ENCODE data around the gene FRMD4B.

FRMD4B gene

DNA sequence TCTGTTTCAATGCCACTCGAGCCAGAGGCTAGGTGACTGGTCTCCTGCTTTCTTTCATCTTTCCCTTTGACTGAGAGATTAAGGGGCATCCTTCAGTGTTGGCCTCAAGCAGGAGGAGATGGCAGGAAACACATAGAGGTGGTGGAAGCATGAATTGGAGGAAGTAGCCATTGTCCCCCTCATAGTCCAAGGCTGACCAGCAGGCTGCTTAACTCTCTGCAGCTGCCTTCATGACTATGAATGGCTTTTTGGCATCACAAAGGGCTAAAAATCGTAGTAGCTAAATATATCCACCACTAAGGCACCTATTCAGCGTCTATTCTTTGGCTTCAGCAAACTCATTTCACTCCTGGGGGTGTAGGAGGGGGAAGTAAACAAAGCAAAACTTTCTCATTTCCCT, 7.0 kb upstream of the FRMD4B start:
- Histone ChIP-seq H3K79me2 (no peaks in the 10 kb centered on the region), H3K27ac (no peak overlapping the region), H3K9ac (no peak overlapping the region), H3K36me3 (ENCODE audit: control insufficient read depth, insufficient read depth, low read length) (no peaks in the 10 kb centered on the region), H3K27me3 (ENCODE audit: control insufficient read depth, insufficient read depth, low read length) (no peaks in the 10 kb centered on the region), H2AFZ (no peak overlapping the region), H3K4me3 (ENCODE audit: low read depth, low read length) (no peak overlapping the region), H3K4me1 (no peaks in the 10 kb centered on the region), H3K4me2 (ENCODE audit: low read length) (no peak overlapping the region), H3K9me3 (ENCODE audit: control insufficient read depth, low read length) (no peaks in the 10 kb centered on the region)
- TF ChIP-seq, protein P1, sequence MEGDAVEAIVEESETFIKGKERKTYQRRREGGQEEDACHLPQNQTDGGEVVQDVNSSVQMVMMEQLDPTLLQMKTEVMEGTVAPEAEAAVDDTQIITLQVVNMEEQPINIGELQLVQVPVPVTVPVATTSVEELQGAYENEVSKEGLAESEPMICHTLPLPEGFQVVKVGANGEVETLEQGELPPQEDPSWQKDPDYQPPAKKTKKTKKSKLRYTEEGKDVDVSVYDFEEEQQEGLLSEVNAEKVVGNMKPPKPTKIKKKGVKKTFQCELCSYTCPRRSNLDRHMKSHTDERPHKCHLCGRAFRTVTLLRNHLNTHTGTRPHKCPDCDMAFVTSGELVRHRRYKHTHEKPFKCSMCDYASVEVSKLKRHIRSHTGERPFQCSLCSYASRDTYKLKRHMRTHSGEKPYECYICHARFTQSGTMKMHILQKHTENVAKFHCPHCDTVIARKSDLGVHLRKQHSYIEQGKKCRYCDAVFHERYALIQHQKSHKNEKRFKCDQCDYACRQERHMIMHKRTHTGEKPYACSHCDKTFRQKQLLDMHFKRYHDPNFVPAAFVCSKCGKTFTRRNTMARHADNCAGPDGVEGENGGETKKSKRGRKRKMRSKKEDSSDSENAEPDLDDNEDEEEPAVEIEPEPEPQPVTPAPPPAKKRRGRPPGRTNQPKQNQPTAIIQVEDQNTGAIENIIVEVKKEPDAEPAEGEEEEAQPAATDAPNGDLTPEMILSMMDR (IDR thresholded peaks at IDR 0.05): no peak

GRCh38 chr3:69392415-69392814, 6.5 kb upstream of the FRMD4B start:
- no peak overlapping the region for H3K4me2 ChIP-seq (ENCODE audit: low read length)
- no peak overlapping the region for H3K27ac ChIP-seq
- TF ChIP-seq, protein P1 (IDR thresholded peaks at IDR 0.05): no peak
- H3K36me3 ChIP-seq (ENCODE audit: control insufficient read depth, insufficient read depth, low read length): no peaks in the 10 kb centered on the region
- H3K9ac ChIP-seq: no peak overlapping the region
- no peak overlapping the region for H2AFZ ChIP-seq
- H3K4me3 ChIP-seq (ENCODE audit: low read depth, low read length): no peak overlapping the region
- no peaks in the 10 kb centered on the region for H3K27me3 ChIP-seq (ENCODE audit: control insufficient read depth, insufficient read depth, low read length)
- no peaks in the 10 kb centered on the region for H3K4me1 ChIP-seq
- H3K9me3 ChIP-seq (ENCODE audit: control insufficient read depth, low read length): no peaks in the 10 kb centered on the region
- no peaks in the 10 kb centered on the region for H3K79me2 ChIP-seq

GRCh38 chr3:69391554-69391953, 5.7 kb upstream of the FRMD4B start:
- Histone ChIP-seq H3K4me1 (no peaks in the 10 kb centered on the region), H3K9me3 (ENCODE audit: control insufficient read depth, low read length) (no peaks in the 10 kb centered on the region), H3K27me3 (ENCODE audit: control insufficient read depth, insufficient read depth, low read length) (no peaks in the 10 kb centered on the region), H3K27ac (no peak overlapping the region), H2AFZ (no peak overlapping the region), H3K4me3 (ENCODE audit: low read depth, low read length) (no peak overlapping the region), H3K36me3 (ENCODE audit: control insufficient read depth, insufficient read depth, low read length) (no peaks in the 10 kb centered on the region), H3K4me2 (ENCODE audit: low read length) (no peak overlapping the region), H3K79me2 (no peaks in the 10 kb centered on the region), H3K9ac (no peak overlapping the region)
- TF ChIP-seq, protein P1 (IDR thresholded peaks at IDR 0.05): no peak

DNA sequence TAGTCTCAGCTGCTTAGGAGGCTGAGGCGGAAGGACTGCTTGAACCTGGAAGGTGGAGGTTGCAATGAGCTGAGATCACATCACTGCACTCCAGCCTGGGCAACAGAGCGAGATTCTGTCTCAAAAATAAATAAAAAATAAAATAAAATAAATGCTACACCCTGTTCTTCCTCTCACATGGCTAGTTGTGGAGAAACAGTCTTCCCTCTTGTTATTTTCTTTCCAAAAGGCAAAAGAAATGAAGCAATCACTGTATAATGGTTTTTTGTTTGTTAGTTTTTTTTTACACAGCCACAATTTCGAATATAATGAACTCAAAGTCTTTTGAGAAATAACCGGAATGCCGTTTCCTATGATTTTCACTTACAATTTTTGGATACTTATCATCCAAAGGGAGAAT, 4.9 kb upstream of the FRMD4B start:
- Histone ChIP-seq H2AFZ (no peak overlapping the region), H3K9ac (no peak overlapping the region), H3K36me3 (ENCODE audit: control insufficient read depth, insufficient read depth, low read length) (no peaks in the 10 kb centered on the region), H3K4me2 (ENCODE audit: low read length) (no peak overlapping the region), H3K9me3 (ENCODE audit: control insufficient read depth, low read length) (no peaks in the 10 kb centered on the region), H3K4me3 (ENCODE audit: low read depth, low read length) (no peak overlapping the region), H3K79me2 (no peaks in the 10 kb centered on the region), H3K27ac (no peak overlapping the region), H3K4me1 (no peaks in the 10 kb centered on the region), H3K27me3 (ENCODE audit: control insufficient read depth, insufficient read depth, low read length) (no peaks in the 10 kb centered on the region)
- TF ChIP-seq, protein P1 (IDR thresholded peaks at IDR 0.05): no peak

GRCh38 chr3:69389520-69390248, 3.8 kb upstream of the FRMD4B start:
- Histone ChIP-seq H3K9ac (no peak overlapping the region), H3K27ac (no peak overlapping the region), H3K4me1 (no peaks in the 10 kb centered on the region), H2AFZ (no peak overlapping the region), H3K4me2 (ENCODE audit: low read length) (no peak overlapping the region), H3K9me3 (ENCODE audit: control insufficient read depth, low read length) (no peaks in the 10 kb centered on the region), H3K79me2 (no peaks in the 10 kb centered on the region), H3K4me3 (ENCODE audit: low read depth, low read length) (no peak overlapping the region), H3K27me3 (ENCODE audit: control insufficient read depth, insufficient read depth, low read length) (no peaks in the 10 kb centered on the region), H3K36me3 (ENCODE audit: control insufficient read depth, insufficient read depth, low read length) (no peaks in the 10 kb centered on the region)
- TF ChIP-seq, protein P1 (IDR thresholded peaks at IDR 0.05): no peak
